H9 (cell line): ENCODE data around the gene KRT6A. TPM values are rescaled to one million over a fixed set of nuclear protein-coding genes. Genes with fewer than 3 reads are reported as not detected.

Experiments used
- DNase-seq: peaks from one replicate; pipeline ENCODE4 v3.0.0-alpha.2; 2017
- H2AFZ ChIP-seq: one replicate; pipeline ENCODE4 v1.6.1; 2013; ENCODE audit warnings: mild to moderate bottlenecking, low read length, control low read depth, moderate library complexity
- H2AK5ac ChIP-seq: 2 replicates; pipeline ENCODE4 v1.6.1; 2013; ENCODE audit warnings: low read length, control low read depth, mixed read lengths; ENCODE audit not compliant: insufficient read length
- H2BK120ac ChIP-seq: one replicate; pipeline ENCODE4 v1.6.1; 2013; ENCODE audit warnings: low read depth, mild to moderate bottlenecking, low read length, control low read depth, inconsistent platforms; ENCODE audit not compliant: poor library complexity, severe bottlenecking
- H2BK12ac ChIP-seq: 2 replicates; pipeline ENCODE4 v1.6.1; 2013; ENCODE audit warnings: low read length, control low read depth, mixed read lengths, low read depth; ENCODE audit not compliant: insufficient read length
- H2BK15ac ChIP-seq: 2 replicates; pipeline ENCODE4 v1.6.1; 2013; ENCODE audit warnings: low read depth, low read length, control low read depth
- H2BK20ac ChIP-seq: one replicate; pipeline ENCODE4 v1.6.1; 2013; ENCODE audit warnings: low read depth, mild to moderate bottlenecking, low read length, control low read depth, inconsistent platforms; ENCODE audit not compliant: poor library complexity, severe bottlenecking
- H2BK5ac ChIP-seq: 2 replicates; pipeline ENCODE4 v1.6.1; 2013; ENCODE audit warnings: low read length, control low read depth, mixed read lengths; ENCODE audit not compliant: insufficient read length
- H3K14ac ChIP-seq: 2 replicates; pipeline ENCODE4 v1.6.1; 2013; ENCODE audit warnings: low read length, control low read depth; ENCODE audit not compliant: insufficient read depth
- H3K18ac ChIP-seq: 2 replicates; pipeline ENCODE4 v1.6.1; 2013; ENCODE audit warnings: low read depth, mild to moderate bottlenecking, mixed read lengths, low read length, control low read depth; ENCODE audit not compliant: insufficient read length
- H3K23ac ChIP-seq: 2 replicates; pipeline ENCODE4 v1.6.1; 2013; ENCODE audit warnings: low read length, control low read depth, mixed read lengths, low read depth; ENCODE audit not compliant: insufficient read length
- H3K23me2 ChIP-seq: 2 replicates; pipeline ENCODE4 v1.6.1; 2013; ENCODE audit warnings: low read depth, mild to moderate bottlenecking, mixed read lengths, low read length, control low read depth; ENCODE audit not compliant: insufficient read length, poor library complexity, severe bottlenecking
- H3K27ac ChIP-seq: 2 replicates; pipeline ENCODE4 v1.5.1; 2013; ENCODE audit warnings: low read length, control low read depth, mixed read lengths, low read depth; ENCODE audit not compliant: insufficient read length
- H3K27me3 ChIP-seq: 2 replicates; pipeline ENCODE4 v1.6.1; 2013; ENCODE audit warnings: low read length, control low read depth, inconsistent platforms; ENCODE audit not compliant: insufficient read depth
- H3K4ac ChIP-seq: 2 replicates; pipeline ENCODE4 v1.6.1; 2013; ENCODE audit warnings: low read depth, mild to moderate bottlenecking, control low read depth, inconsistent platforms, low read length, moderate library complexity
- H3K4me1 ChIP-seq: 2 replicates; pipeline ENCODE4 v1.6.1; 2013; ENCODE audit warnings: low read length, control low read depth, inconsistent platforms; ENCODE audit not compliant: insufficient read depth
- H3K4me2 ChIP-seq: 2 replicates; pipeline ENCODE4 v1.6.1; 2013; ENCODE audit warnings: low read length, control low read depth, mixed read lengths; ENCODE audit not compliant: insufficient read length, insufficient read depth
- H3K56ac ChIP-seq: 2 replicates; pipeline ENCODE4 v1.6.1; 2013; ENCODE audit warnings: low read depth, mild to moderate bottlenecking, mixed read lengths, low read length, control low read depth; ENCODE audit not compliant: insufficient read length
- H3K79me1 ChIP-seq: 2 replicates; pipeline ENCODE4 v1.6.1; 2013; ENCODE audit warnings: low read depth, mild to moderate bottlenecking, moderate library complexity, low read length, control low read depth, inconsistent platforms; ENCODE audit not compliant: insufficient read depth, poor library complexity, severe bottlenecking
- H3K79me2 ChIP-seq: 2 replicates; pipeline ENCODE4 v1.6.1; 2013; ENCODE audit warnings: low read length, control low read depth, inconsistent platforms; ENCODE audit not compliant: insufficient read depth
- H3K9ac ChIP-seq: 2 replicates; pipeline ENCODE4 v1.6.1; 2013; ENCODE audit warnings: low read length, control low read depth, mixed read lengths; ENCODE audit not compliant: insufficient read length; ENCODE audit errors: extremely low read depth
- H3K9me3 ChIP-seq: one replicate; pipeline ENCODE4 v1.6.1; 2013; ENCODE audit warnings: low read depth, low read length, inconsistent platforms; ENCODE audit not compliant: control insufficient read depth
- H3T11ph ChIP-seq: one replicate; pipeline ENCODE4 v1.6.1; 2013; ENCODE audit warnings: mild to moderate bottlenecking, low read length, control low read depth, inconsistent platforms
- H4K20me1 ChIP-seq: one replicate; pipeline ENCODE4 v1.6.1; 2013; ENCODE audit not compliant: control insufficient read depth, insufficient read length, insufficient read depth
- H4K5ac ChIP-seq: 2 replicates; pipeline ENCODE4 v1.6.1; 2013; ENCODE audit warnings: low read depth, mild to moderate bottlenecking, mixed read lengths, low read length, control low read depth; ENCODE audit not compliant: insufficient read length
- H4K8ac ChIP-seq: replicated peaks from 2 replicates; pipeline ENCODE4 v1.6.1; 2013; ENCODE audit warnings: low read length, control low read depth, mixed read lengths, low read depth; ENCODE audit not compliant: insufficient read length
- H4K91ac ChIP-seq: 2 replicates; pipeline ENCODE4 v1.6.1; 2013; ENCODE audit warnings: low read depth, mild to moderate bottlenecking, moderate library complexity, mixed read lengths, low read length, control low read depth; ENCODE audit not compliant: insufficient read length
- H3K27ac Mint-ChIP-seq, 3 experiments: 2 replicates in 2 of 3; 3 replicates in 1 of 3; pipeline ENCODE4 v1.8.0; 2020 to 2021; ENCODE audit warnings: mixed read lengths in 3 of 3, mild to moderate bottlenecking in 1 of 3, moderate library complexity in 1 of 3
- H3K27me3 Mint-ChIP-seq: 2 replicates; pipeline ENCODE4 v1.8.0; 2021; ENCODE audit warnings: low read depth, mild to moderate bottlenecking, moderate library complexity, mixed read lengths
- H3K36me3 Mint-ChIP-seq, 3 experiments: 2 replicates in 2 of 3; 3 replicates in 1 of 3; pipeline ENCODE4 v1.8.0; 2020 to 2021; ENCODE audit warnings: low read depth in 3 of 3, mixed read lengths in 3 of 3; ENCODE audit not compliant: insufficient read depth in 1 of 3
- H3K4me1 Mint-ChIP-seq, 2 experiments: 2 replicates each; pipeline ENCODE4 v1.8.0; 2020; ENCODE audit warnings: mixed read lengths in 2 of 2
- H3K4me3 Mint-ChIP-seq, 2 experiments: 2 replicates in 1 of 2; 3 replicates in 1 of 2; pipeline ENCODE4 v1.8.0; 2020 to 2021; ENCODE audit warnings: mild to moderate bottlenecking in 2 of 2, mixed read lengths in 2 of 2, moderate library complexity in 1 of 2
- H3K9me3 Mint-ChIP-seq, 2 experiments: 2 replicates in 1 of 2; 3 replicates in 1 of 2; pipeline ENCODE4 v1.8.0; 2020; ENCODE audit warnings: mild to moderate bottlenecking in 2 of 2, mixed read lengths in 2 of 2, moderate library complexity in 1 of 2
- WGBS: extraction: QIAGEN DNeasy Blood & Tissue Kit; methylation state at CpG from one replicate; pipeline ENCODE4 v1.1.7; 2013; ENCODE audit warnings: missing lambda C conversion rate, low lambda C conversion rate, mixed read lengths; ENCODE audit not compliant: insufficient read length; ENCODE audit errors: extremely low coverage; 5-methylcytosine and 5-hydroxymethylcytosine counted together
- total RNA-seq: library from RNA; stranded (reverse); gene quantifications from 2 replicates; pipeline ENCODE4 v1.2.1, GENCODE V29; 2021
- TF ChIP-seq, protein P1 (sequence below): fragments of 200-600 bp; sonication (generic); conservative IDR thresholded peaks from 3 replicates; pipeline ENCODE4 v1.8.0; 2021; ENCODE audit warnings: antibody characterized with exemption, mild to moderate bottlenecking

KRT6A gene
- total RNA-seq, 1 experiment from 2014 or later = not detected

DNA sequence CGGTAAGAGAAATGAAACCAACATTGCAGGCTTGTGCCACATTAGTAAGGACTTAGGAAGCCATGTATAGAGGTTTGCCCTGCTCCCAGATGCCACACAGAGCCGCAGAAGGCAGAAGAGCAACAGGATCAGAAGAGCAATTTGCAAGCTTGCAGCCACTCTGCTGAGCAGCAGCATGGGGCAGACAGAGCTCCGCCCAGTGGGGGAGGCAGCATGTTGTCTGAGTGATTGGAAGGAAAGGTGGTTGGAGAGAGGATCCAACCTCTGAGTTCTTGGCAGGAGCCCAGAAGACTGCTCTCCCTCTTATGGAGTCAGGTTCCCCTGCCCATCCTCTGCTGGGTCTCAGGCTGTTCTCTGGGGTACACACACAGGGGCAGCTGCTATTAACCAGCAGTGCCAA is 2.3 kb upstream of the KRT6A start:
- H3K4me1 ChIP-seq = peaks cover 6% of the 10 kb centered on the region; the same call in 1 of the 2 replicates
- no peak overlapping the region for H2BK5ac ChIP-seq
- no peak overlapping the region for H2BK20ac ChIP-seq
- H2BK15ac ChIP-seq = no peak overlapping the region
- no peaks in the 10 kb centered on the region for H4K20me1 ChIP-seq
- H2AFZ ChIP-seq = no peak overlapping the region
- H3K4ac ChIP-seq = no peak overlapping the region
- Mint-ChIP-seq H3K9me3 (peaks cover 3 to 7% of the 10 kb centered on the region in 2 experiments; a peak in 3 of 5 replicates), H3K36me3 (no peaks in the 10 kb centered on the region; a peak in 2 of 7 replicates), H3K27ac (0 out of 7 replicates have a peak overlapping the region, but pooled peaks of 1 of the 3 experiments have one; percentile 58), H3K4me3 (no peak overlapping the region), H3K27me3 (peaks cover 23% of the 10 kb centered on the region), H3K4me1 (peaks cover 28 to 37% of the 10 kb centered on the region in 2 experiments)
- H3K27me3 ChIP-seq = no peaks in the 10 kb centered on the region
- no peak overlapping the region for H3K27ac ChIP-seq
- no peak overlapping the region for H2AK5ac ChIP-seq
- no peak overlapping the region for H3K23ac ChIP-seq
- H3K4me2 ChIP-seq = no peak overlapping the region
- no peak overlapping the region for H3K56ac ChIP-seq
- TF ChIP-seq, protein P1, sequence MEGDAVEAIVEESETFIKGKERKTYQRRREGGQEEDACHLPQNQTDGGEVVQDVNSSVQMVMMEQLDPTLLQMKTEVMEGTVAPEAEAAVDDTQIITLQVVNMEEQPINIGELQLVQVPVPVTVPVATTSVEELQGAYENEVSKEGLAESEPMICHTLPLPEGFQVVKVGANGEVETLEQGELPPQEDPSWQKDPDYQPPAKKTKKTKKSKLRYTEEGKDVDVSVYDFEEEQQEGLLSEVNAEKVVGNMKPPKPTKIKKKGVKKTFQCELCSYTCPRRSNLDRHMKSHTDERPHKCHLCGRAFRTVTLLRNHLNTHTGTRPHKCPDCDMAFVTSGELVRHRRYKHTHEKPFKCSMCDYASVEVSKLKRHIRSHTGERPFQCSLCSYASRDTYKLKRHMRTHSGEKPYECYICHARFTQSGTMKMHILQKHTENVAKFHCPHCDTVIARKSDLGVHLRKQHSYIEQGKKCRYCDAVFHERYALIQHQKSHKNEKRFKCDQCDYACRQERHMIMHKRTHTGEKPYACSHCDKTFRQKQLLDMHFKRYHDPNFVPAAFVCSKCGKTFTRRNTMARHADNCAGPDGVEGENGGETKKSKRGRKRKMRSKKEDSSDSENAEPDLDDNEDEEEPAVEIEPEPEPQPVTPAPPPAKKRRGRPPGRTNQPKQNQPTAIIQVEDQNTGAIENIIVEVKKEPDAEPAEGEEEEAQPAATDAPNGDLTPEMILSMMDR = no peak
- no peak overlapping the region for H4K91ac ChIP-seq
- no peak overlapping the region for H2BK12ac ChIP-seq
- no peak overlapping the region for H4K5ac ChIP-seq
- no peaks in the 10 kb centered on the region for H3K23me2 ChIP-seq
- H3K9me3 ChIP-seq = no peaks in the 10 kb centered on the region
- H3K79me1 ChIP-seq = no peaks in the 10 kb centered on the region
- H4K8ac ChIP-seq = no peak overlapping the region
- DNase-seq = peak; percentile 80
- H2BK120ac ChIP-seq = no peak overlapping the region
- no peak overlapping the region for H3K9ac ChIP-seq
- no CpG with 5 or more reads among the region's 3 CpGs for WGBS
- no peak overlapping the region for H3K18ac ChIP-seq
- H3T11ph ChIP-seq = no peak overlapping the region
- no peak overlapping the region for H3K14ac ChIP-seq
- H3K79me2 ChIP-seq = no peaks in the 10 kb centered on the region
